ENCODE results near the gene OR2M2. TPM values are rescaled to one million over a fixed set of nuclear protein-coding genes. Genes with fewer than 3 reads are reported as not detected.

The OR2M2 gene
- total RNA-seq, 4 donors from 2014 or later: not detected

- peaks cover 2 to 6% of the 10 kb centered on the region in 2 donors for H3K9me3 ChIP-seq
- no peak for DNase-seq
- H3K27ac ChIP-seq: no peak overlapping the region
- no peaks in the 10 kb centered on the region for H3K4me1 ChIP-seq
- in situ Hi-C loops (cut with MboI; ENCODE audit: low pct_ligation_motif_present in 1 of 4, low pct_unique_long_range_greater_than_20kb in 1 of 4, low sequenced_read_pairs in 3 of 4) (no loop called here), intact Hi-C loops (cut with DNase I; ENCODE audit: low total_unique reads) (no loop called here)
- TF ChIP-seq POLR2AphosphoS5 (IDR thresholded peaks at IDR 0.05): no peak
- TF ChIP-seq EP300 (IDR thresholded peaks at IDR 0.05; ENCODE audit: low read depth): no peak
- TF ChIP-seq, protein P1, sequence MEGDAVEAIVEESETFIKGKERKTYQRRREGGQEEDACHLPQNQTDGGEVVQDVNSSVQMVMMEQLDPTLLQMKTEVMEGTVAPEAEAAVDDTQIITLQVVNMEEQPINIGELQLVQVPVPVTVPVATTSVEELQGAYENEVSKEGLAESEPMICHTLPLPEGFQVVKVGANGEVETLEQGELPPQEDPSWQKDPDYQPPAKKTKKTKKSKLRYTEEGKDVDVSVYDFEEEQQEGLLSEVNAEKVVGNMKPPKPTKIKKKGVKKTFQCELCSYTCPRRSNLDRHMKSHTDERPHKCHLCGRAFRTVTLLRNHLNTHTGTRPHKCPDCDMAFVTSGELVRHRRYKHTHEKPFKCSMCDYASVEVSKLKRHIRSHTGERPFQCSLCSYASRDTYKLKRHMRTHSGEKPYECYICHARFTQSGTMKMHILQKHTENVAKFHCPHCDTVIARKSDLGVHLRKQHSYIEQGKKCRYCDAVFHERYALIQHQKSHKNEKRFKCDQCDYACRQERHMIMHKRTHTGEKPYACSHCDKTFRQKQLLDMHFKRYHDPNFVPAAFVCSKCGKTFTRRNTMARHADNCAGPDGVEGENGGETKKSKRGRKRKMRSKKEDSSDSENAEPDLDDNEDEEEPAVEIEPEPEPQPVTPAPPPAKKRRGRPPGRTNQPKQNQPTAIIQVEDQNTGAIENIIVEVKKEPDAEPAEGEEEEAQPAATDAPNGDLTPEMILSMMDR (IDR thresholded peaks at IDR 0.05): no peak
- no peak overlapping the region for H3K4me3 ChIP-seq
- 31 to 38% methylated on average over 1 of the region's 1 CpG for WGBS, 2 donors (ENCODE audit: low coverage in 1 of 2)
- no peaks in the 10 kb centered on the region for H3K36me3 ChIP-seq
- H3K27me3 ChIP-seq: no peaks in the 10 kb centered on the region
Measured at GRCh38 chr1:248143311-248143710, 31.3 kb upstream of the OR2M2 start.

- no peak within 1 kb of the TSS for H3K27ac ChIP-seq
- DNase-seq: no peak
- H3K4me3 ChIP-seq: no peak within 1 kb of the TSS
- TF ChIP-seq POLR2AphosphoS5 (IDR thresholded peaks at IDR 0.05): no peak
- TF ChIP-seq, protein P1 (IDR thresholded peaks at IDR 0.05): no peak
- TF ChIP-seq POLR2A (IDR thresholded peaks at IDR 0.05): no peak
- no peak for TF ChIP-seq EP300 (IDR thresholded peaks at IDR 0.05; ENCODE audit: low read depth)
- H3K27me3 ChIP-seq: no peaks in the 10 kb centered on the region
- H3K9me3 ChIP-seq: peaks cover 5 to 6% of the 10 kb centered on the region in 2 donors
- 77 to 78% methylated on average over 3 of the region's 3 CpGs for WGBS, 2 donors (ENCODE audit: low coverage in 1 of 2)
- no peaks in the 10 kb centered on the region for H3K36me3 ChIP-seq
- intact Hi-C loops (cut with DNase I; ENCODE audit: low total_unique reads) (no loop called here), in situ Hi-C loops (cut with MboI; ENCODE audit: low pct_ligation_motif_present in 1 of 4, low pct_unique_long_range_greater_than_20kb in 1 of 4, low sequenced_read_pairs in 3 of 4) (no loop called here)
- H3K4me1 ChIP-seq: no peaks in the 10 kb centered on the region
Measured at GRCh38 chr1:248144513-248145198, 30.0 kb upstream of the OR2M2 start, which contains the start of gene OR2M5. TSS of gene OR2M5 (plus strand) at chr1:248145148. CDS start at chr1:248145148, 0 bp downstream.

DNA sequence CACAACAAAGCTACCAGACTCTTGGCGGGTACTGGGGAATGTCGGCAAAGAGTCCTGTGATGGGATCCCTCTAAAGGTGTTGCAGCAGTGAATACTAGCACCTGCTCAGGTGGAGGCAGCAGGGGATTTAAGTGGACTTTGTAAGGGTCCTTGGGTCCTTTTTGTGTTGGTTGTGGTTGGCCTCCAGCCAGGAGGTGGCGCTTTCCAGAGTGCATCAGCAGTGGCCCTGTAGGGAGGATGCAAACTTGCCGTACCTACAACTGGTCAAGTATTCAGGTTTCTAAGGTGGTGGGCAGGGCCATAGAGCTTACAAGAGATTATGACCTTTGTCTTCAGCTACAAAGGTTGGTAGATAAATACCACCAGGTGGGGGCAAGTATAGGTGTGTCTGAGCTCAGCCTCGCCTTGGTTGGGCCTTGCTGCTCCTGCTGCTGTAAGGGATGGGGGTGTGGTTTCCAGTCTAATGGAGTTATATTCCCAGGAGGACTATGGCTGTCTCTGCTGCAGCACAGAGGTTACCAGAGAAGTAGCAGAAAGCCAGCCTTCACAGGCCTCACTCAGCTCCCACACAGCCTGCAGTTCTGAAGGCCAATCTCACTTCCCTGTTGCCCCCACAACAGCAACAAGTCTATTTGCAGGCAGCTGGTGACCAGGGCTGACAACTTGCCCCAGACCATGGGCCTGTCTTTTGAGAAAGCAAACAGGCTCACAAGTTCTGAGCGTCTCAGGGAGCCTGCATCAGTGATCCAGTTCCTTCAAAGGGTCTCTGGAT, 22.4 kb upstream of the OR2M2 start:
- in situ Hi-C loops (cut with MboI; ENCODE audit: low pct_ligation_motif_present in 1 of 4, low pct_unique_long_range_greater_than_20kb in 1 of 4, low sequenced_read_pairs in 3 of 4): no loop called here
- no peak for DNase-seq
- Histone ChIP-seq H3K27me3 (no peaks in the 10 kb centered on the region), H3K27ac (no peak overlapping the region), H3K4me1 (no peaks in the 10 kb centered on the region), H3K4me3 (no peak overlapping the region), H3K36me3 (no peaks in the 10 kb centered on the region), H3K9me3 (peaks cover 5 to 6% of the 10 kb centered on the region in 2 donors)
- 78% methylated on average over 6 of the region's 6 CpGs; no CpG with 5 or more reads in 1 of the 2 donors for WGBS, 2 donors (ENCODE audit: low coverage in 1 of 2)
- TF ChIP-seq POLR2A (IDR thresholded peaks at IDR 0.05): no peak
- TF ChIP-seq POLR2AphosphoS5 (IDR thresholded peaks at IDR 0.05): no peak
- TF ChIP-seq EP300 (IDR thresholded peaks at IDR 0.05; ENCODE audit: low read depth): no peak
- TF ChIP-seq, protein P1 (IDR thresholded peaks at IDR 0.05): no peak
- intact Hi-C loops (cut with DNase I; ENCODE audit: low total_unique reads): no loop called here

GRCh38 chr1:248155927-248156326, 18.7 kb upstream of the OR2M2 start:
- Histone ChIP-seq H3K27me3 (no peaks in the 10 kb centered on the region), H3K4me1 (no peaks in the 10 kb centered on the region), H3K4me3 (no peak overlapping the region), H3K27ac (no peak overlapping the region), H3K36me3 (no peaks in the 10 kb centered on the region), H3K9me3 (no peaks in the 10 kb centered on the region)
- intact Hi-C loops (cut with DNase I; ENCODE audit: low total_unique reads) (no loop called here), in situ Hi-C loops (cut with MboI; ENCODE audit: low pct_ligation_motif_present in 1 of 4, low pct_unique_long_range_greater_than_20kb in 1 of 4, low sequenced_read_pairs in 3 of 4) (no loop called here)
- no peak for DNase-seq
- TF ChIP-seq, protein P1 (IDR thresholded peaks at IDR 0.05): no peak
- TF ChIP-seq POLR2A (IDR thresholded peaks at IDR 0.05) (no peak), POLR2AphosphoS5 (IDR thresholded peaks at IDR 0.05) (no peak), EP300 (IDR thresholded peaks at IDR 0.05; ENCODE audit: low read depth) (no peak)
- WGBS, 2 donors (ENCODE audit: low coverage in 1 of 2): 84 to 92% methylated on average over 1 of the region's 1 CpG

Measured in transverse colon (tissue), 4 donors.